NB4 (cell line): ENCODE results near the gene ENTREP3.
A peak's percentile ranks its signal among the peaks of the same experiment; 100 is the strongest.

Experiments
- CTCF ChIP-seq: IDR thresholded peaks from one replicate; pipeline ENCODE4 v1.5.1; 2012; ENCODE audit warnings: low read depth, low read length
- MAX ChIP-seq: IDR thresholded peaks from 2 replicates; pipeline ENCODE4 v1.6.1; 2011; ENCODE audit warnings: low read depth, low read length
- MYC ChIP-seq: IDR thresholded peaks from 2 replicates; pipeline ENCODE4 v1.6.1; 2011; ENCODE audit warnings: low read depth, low read length
- POLR2A ChIP-seq: IDR thresholded peaks from 2 replicates; pipeline ENCODE4 v1.6.1; 2011; ENCODE audit warnings: mild to moderate bottlenecking; ENCODE audit not compliant: insufficient read length; ENCODE audit errors: extremely low read depth

DNA sequence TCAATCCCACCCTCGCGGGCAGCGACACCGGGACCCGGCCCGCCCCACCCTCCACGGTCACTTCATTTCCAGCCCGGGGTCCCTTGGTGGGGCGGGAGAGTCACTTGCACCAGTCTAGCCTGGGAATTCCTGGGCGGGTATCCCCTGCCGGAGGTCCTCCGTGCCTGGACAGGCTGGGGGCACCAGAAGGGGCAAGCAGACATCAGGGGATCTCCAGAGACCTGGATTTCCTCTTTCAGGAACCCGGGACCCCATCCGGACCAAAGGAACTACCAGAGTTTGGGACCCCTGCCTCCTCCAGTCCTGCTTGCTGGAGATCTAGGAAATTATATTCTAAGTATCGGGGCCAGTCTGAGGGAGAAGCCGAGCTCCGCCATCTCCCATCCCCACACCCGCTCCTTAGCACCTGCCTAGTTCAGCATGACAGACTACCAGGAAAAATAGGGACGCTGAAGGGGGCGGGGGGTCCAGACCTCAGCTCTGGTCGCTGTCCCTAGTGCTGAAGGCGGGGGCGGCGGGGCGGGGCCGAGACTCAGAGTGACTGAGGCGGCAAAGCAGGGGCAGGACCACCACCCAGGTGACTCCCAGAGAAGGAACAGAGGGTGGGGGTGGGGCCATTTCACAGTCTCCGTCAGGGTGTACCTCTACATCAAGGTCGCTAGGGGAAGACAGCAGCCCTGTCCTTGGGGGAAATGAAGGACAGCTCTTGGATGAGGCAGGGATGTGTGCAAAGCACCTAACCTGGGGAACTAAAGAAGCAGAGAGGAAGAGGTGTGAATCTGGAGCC is 22.8 kb upstream of the ENTREP3 start:
- TF ChIP-seq CTCF (peak; percentile 21), POLR2A (no peak), MAX (no peak), MYC (no peak)
